HG03196 (cell line): Measurements from ENCODE around the gene PIGM.

Source experiments
- ATAC-seq: cut with Tn5 transposase; IDR thresholded peaks from one replicate; pipeline ENCODE4 v1.9.1; 2021; ENCODE audit not compliant: unreplicated experiment

The PIGM gene

DNA sequence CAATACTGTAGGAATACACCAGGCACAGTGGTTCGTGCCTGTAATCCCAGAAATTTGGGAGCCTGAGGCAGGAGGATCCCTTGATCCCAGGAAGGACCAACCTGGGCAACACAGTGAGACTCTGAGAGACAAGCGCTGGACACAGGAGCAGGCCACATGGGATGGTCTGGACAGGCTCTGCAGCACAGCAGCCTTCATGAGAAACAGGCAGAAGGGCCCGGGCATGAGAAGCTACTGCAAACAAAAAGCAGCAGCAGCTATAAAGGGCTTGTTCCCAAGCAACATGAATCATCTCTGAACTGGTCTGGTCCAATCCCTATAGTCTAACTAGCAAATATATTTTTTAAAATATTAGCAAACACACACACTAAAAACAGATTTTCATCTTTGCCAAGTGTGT is 42.2 kb downstream of the PIGM start:
- no peak for ATAC-seq

DNA sequence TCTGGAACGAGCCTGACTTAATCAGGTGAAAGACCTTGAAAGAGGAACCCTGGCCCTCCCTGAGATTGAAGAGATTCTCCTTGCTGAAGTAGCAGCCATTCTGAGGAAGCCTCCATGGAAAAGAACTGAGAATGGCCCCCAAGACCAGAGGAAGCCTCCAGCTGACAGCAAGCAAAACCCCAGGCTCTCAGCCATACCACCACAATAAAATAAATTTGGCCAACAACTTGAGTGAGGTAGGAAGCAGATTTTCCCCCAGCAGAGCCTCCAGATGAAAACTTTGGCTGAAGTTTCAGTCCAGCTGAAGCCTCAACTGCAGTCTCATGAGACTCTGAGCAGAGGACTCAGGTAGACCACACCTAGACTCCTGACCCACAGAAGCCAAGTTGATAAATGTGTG is 43.8 kb downstream of the PIGM start:
- ATAC-seq: no peak

DNA sequence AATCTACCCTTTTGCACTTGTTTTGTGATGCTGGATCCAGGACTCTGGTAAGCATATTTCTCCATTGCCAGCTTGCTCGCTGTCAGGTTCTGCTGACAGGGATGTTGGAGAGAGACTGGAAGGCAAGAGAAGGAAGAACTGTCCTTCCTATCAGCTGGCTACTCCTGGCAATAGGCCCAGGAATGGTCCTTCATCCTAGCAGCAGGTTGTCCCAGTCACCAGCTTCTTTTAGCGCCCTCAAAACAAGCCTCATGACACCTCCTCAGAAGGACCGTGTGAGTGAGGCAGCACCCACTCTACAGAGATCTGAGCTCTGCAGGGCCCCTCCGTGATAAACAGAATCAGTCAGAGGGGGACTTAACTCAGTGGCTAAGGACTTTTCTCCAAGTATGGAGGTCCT is 44.6 kb downstream of the PIGM start:
- ATAC-seq: no peak

DNA sequence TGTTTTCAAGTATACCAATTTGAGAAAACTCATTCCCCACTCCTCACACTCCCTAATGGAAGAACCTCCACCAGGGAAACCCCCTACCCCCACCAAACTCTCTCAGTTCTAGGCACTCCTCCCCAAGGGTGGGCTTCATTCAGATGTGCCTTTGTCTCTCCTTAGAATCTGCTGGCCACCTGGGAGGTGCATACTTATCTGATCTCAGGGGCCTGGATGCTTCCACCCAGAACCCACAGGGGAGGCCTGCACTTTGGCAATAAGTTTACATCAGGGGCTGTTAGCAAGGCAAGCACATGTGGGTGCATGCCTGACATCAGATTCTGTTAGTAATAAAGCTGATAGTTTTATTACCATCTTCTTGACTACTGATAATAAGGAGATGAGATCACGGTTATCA is 45.3 kb downstream of the PIGM start:
- no peak for ATAC-seq

DNA sequence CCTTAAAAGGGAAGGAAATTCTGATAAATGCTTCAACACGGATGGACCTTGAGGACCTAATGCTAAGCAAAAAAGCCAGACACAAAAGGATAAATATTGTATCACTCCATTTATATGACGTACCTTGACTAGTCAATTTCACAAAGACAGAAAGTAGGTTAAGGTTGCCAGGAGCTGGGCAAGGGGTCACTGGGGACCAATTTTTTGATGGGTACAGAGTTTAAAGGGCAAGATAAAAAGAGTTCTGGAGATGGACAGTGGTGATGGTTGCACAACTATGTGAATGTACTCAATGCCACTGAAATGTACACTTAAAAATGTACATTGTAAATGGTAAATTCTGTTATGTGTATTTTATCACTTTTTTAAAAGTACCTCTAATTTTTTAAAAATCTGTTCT is 45.7 kb downstream of the PIGM start:
- no peak for ATAC-seq

DNA sequence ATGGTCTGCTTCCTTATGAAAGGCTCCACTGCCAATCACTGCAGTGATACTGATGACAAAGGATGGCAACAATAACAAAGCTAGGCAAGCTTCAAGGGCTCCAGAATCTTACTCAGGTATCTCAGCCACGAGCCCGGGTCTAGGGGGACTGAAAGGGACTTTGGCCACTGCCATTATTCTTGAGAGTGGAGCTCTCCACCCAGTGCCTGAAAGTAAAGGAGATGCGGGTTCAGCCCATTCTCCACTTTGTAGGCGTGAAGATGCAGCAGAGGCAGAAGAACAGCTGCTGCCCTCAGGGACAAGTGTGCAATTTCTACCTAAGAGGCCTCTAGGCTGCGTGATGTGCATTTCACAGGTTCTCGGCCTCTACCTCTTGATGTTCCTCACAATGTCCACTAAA is 46.3 kb downstream of the PIGM start:
- no peak for ATAC-seq

DNA sequence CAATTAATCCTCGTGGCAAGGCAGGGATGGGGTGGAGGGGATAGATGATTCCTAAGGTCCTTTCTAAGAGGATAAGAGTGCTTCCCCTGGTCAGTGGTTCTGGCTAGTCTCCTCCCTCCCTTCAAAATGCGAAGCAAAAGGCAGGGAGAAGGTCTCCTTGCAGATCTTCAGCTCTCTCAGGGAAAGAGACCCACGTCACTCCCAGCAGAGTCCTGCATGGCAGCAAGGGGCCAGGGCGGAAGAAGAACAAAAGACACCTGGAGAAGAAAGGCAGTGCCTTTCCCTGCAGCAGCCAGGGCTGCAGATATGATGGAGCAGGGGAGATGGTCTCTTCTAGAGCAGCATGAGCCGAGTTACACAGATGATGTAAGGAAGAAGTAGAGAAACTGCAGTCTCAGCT is 48.1 kb downstream of the PIGM start:
- ATAC-seq: no peak

DNA sequence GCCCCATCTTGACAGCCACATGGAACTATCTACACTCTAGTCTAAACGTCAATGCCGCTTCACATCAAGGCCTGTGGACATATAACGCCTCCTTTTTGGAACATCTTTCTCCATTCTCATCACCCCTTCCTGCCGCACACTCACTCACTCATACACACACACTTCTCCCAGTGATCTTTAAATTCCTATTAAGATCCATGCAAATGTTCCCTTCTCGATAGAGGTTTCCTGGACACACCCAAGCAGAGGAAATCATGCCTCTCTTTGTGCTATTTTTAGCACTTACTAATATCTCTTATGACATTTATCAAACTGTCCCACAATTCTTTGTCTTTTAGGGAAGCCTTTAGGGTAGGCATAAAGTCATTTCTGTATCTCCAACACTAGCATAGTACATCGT is 49.5 kb downstream of the PIGM start:
- no peak for ATAC-seq

DNA sequence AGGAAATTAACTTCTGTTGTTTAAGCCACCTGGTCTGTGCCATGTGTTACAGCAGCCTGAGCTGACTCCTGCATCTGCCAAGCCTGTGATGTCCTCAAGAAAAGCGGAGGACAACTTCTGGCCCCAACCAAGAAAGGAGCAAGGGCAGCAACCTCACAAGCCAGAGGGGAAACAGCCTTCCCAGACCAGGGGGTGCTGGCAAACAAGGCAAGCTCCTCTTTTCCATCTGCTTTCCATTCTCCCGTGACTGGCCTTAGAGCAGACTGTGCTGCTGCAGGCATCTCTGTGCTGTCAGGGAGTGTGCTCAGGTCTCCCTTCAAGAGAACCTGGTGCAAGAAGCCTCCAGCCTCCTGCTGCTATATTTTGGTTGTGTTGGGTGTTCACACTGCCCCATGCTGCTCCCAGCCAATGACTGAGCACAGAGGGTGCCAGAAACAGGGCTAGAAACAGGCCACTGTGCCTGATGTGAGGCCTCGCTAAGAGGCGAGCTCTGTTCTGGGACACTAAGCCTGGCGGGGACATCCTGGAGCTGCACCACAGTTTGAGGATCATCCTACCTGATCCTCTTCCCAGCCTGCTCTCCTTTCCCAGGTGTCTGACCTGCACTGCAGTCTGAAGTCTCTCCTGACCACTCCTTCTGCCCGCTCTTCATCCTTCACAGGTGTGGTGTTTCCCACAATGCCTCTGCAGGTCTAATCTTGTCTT is 50.3 kb downstream of the PIGM start:
- ATAC-seq: no peak

DNA sequence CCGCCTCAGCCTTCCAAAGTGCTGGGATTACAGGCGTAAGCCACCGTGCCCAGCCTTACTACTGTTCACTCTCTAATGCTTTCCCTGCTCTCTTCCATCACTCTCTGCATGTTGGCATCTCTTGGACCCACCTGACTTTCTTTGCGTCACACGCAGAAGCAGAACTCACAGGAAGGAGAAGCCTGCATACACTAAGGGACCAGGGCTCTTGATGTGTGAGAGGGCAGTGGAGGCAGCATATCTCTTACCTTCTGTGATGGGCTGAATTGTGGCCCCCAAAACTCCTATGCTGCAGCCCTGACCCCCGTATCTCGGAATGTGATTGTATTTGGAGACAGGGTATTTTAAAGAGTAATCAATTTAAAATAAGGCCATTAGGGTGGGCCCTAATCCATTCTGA is 51.0 kb downstream of the PIGM start:
- ATAC-seq: no peak

DNA sequence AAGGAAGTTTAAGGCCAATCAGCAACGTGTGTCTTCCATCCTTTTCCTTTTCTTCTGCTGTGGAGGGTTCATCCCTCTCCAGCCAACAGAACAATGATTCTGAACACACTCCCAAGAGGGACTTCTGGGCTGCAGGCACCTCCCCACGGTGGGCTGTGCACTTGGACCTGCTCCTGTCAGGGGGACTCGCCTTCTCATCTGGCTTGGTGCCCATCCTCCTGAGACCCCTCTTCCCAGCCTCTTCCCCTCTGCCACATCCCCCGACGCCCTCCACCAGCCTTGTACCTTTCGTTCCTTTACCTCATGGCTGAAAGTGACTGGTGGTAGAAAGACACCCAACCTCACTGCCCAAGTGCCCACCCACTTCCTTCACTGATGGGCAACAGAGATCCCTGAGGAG is 51.7 kb downstream of the PIGM start:
- no peak for ATAC-seq

DNA sequence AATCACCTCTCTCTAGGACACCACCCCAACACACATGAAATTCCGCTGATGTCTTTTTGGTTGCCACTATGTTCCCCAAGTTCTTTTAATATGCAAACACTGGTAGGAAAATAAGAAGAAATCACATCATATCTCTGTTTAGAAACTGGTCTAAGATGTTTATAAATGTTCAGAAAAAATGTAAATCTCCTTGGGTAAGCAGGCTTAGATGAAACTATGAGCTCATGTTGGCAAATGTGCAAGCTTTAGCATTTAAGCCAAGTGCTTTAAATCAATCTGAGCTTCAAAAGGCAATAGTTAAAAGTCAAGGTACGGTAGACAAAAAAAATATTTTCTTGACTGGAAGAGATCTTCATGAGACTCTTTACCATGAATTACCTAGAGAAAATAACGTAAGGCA is 52.5 kb downstream of the PIGM start:
- ATAC-seq: no peak

DNA sequence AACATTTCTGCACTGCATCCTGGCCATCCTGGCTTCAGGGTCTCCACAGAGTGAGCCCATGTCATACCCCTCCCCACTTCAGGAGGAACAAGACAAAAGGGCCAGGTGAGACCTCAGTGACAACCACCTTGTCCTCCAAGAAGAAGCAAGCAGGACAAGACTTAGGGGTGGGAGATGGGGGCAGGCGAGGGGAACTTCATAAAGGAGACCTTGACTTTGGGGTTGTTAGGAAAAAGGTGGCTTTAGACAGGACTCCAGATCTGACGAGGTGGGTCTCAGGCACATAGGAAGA is 53.7 kb downstream of the PIGM start:
- no peak for ATAC-seq

DNA sequence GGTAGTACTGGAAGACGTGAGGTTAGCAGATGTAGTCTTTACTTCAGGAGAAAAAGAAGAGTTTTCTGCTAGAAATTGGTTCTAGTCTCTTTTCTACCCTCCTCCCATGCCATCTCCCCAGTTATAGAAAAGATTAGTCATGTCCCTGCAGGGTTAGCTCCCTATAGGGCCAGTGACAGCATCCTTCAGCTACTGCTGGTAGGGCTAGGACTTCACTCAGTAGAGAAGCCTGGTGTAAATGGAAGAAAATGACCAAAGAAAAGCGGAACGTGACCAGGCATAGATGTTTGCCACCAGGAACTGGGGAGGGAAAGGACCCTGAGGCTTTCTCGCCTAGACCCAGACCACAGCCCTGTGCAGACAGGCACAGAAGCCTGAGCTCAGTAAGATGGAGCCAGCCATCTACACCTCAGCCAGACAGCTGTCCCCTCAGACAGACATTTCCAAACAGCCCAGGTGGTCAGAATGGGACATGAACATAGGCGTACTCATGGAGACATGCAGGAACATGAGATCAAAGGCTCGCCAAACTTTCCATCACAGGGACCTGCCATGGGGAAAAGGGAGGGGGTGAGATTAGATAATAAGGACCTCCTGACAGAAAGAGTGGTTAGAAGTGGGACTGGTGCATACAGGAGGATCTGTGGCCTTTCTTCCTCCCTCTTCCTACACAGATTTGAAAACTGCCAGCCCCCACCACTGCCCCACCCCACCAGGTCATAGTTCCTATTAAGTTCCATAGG is 54.3 kb downstream of the PIGM start:
- no peak for ATAC-seq
